Measurements from ENCODE around the gene ANKRD11.
"Not testable (repeated sequence)": the region's sequence is repeated elsewhere in the genome, so short reads cannot be mapped to it uniquely, and the experiment has no call there.

ANKRD11 gene

GRCh38 chr16:89434490-89434889, 55.9 kb downstream of the ANKRD11 start:
- no peak for DNase-seq (ENCODE audit: low read depth)
- no peak overlapping the region for H3K4me3 ChIP-seq (ENCODE audit: low read depth, low read length)
- no peak for TF ChIP-seq CTCF (IDR thresholded peaks at IDR 0.05; ENCODE audit: control insufficient read depth, extremely low read depth, insufficient read depth)

GRCh38 chr16:89433363-89433984, 56.9 kb downstream of the ANKRD11 start:
- DNase-seq (ENCODE audit: low read depth); H3K4me3 ChIP-seq (ENCODE audit: low read depth, low read length): not testable (repeated sequence)

GRCh38 chr16:89431630-89432029, 58.7 kb downstream of the ANKRD11 start:
- peak overlapping the region; percentile 18 for H3K4me3 ChIP-seq (ENCODE audit: low read depth, low read length)
- no peak for TF ChIP-seq CTCF (IDR thresholded peaks at IDR 0.05; ENCODE audit: control insufficient read depth, extremely low read depth, insufficient read depth)
- no peak for DNase-seq (ENCODE audit: low read depth)

GRCh38 chr16:89431158-89431584, 59.2 kb downstream of the ANKRD11 start:
- DNase-seq (ENCODE audit: low read depth), result peak; percentile 95
- TF ChIP-seq CTCF (IDR thresholded peaks at IDR 0.05; ENCODE audit: control insufficient read depth, extremely low read depth, insufficient read depth), result no peak
- H3K4me3 ChIP-seq (ENCODE audit: low read depth, low read length), result peak overlapping the region; percentile 27

GRCh38 chr16:89430436-89431157, 59.8 kb downstream of the ANKRD11 start:
- no peak for TF ChIP-seq CTCF (IDR thresholded peaks at IDR 0.05; ENCODE audit: control insufficient read depth, extremely low read depth, insufficient read depth)
- peak; percentile 79 for DNase-seq (ENCODE audit: low read depth)
- H3K4me3 ChIP-seq (ENCODE audit: low read depth, low read length), result peak overlapping the region; percentile 27

- not testable (repeated sequence) for H3K4me3 ChIP-seq (ENCODE audit: low read depth, low read length); DNase-seq (ENCODE audit: low read depth)
Measured at GRCh38 chr16:89428605-89429004, 61.8 kb downstream of the ANKRD11 start.

- DNase-seq (ENCODE audit: low read depth), result no peak
- no peak overlapping the region for H3K4me3 ChIP-seq (ENCODE audit: low read depth, low read length)
- no peak for TF ChIP-seq CTCF (IDR thresholded peaks at IDR 0.05; ENCODE audit: control insufficient read depth, extremely low read depth, insufficient read depth)
Measured at GRCh38 chr16:89426736-89427530, 63.4 kb downstream of the ANKRD11 start.

Data from LNCaP clone FGC (cell line).